Sigmoid colon (tissue), 4 donors: ENCODE results near the gene AMBN.

Experiments used
- EP300 ChIP-seq, 4 donors: sonication (generic); formaldehyde crosslinking; IDR thresholded peaks; one replicate each; pipeline ENCODE4 v1.6.1; 2017; ENCODE audit warnings: antibody characterized with exemption in 4 of 4
- POLR2AphosphoS5 ChIP-seq, 4 donors: sonication (generic); formaldehyde crosslinking; IDR thresholded peaks; one replicate each; pipeline ENCODE4 v1.6.1; 2017; ENCODE audit warnings: antibody characterized with exemption in 4 of 4
- TF ChIP-seq, protein P1 (sequence below), 4 experiments: fragments of 450-650 bp in 3 of 4; fragments of 200-600 bp in 1 of 4; IDR thresholded peaks; one replicate each; pipeline ENCODE4 v1.5.1; 2016 to 2019; ENCODE audit warnings: antibody characterized with exemption in 4 of 4, mild to moderate bottlenecking in 3 of 4, moderate library complexity in 2 of 4

DNA sequence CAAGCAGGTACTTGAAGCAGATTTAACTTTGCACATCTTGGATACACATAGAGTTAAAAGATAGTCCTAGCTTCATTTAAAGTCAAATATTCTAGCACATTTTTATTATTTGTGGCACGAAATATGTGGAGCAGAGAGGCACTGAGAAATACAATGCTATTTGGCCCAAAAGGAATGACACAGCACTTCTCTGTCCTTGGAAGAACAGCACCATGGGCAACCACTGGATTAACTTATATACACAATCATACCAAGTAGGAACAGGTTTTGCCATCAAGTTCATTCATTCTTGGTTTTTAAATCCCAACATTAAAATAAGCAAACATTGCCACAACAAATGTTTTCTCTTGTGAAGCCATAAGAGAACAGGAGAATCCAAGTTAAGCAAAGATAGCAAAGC is 35.6 kb downstream of the AMBN start:
- TF ChIP-seq, protein P1, sequence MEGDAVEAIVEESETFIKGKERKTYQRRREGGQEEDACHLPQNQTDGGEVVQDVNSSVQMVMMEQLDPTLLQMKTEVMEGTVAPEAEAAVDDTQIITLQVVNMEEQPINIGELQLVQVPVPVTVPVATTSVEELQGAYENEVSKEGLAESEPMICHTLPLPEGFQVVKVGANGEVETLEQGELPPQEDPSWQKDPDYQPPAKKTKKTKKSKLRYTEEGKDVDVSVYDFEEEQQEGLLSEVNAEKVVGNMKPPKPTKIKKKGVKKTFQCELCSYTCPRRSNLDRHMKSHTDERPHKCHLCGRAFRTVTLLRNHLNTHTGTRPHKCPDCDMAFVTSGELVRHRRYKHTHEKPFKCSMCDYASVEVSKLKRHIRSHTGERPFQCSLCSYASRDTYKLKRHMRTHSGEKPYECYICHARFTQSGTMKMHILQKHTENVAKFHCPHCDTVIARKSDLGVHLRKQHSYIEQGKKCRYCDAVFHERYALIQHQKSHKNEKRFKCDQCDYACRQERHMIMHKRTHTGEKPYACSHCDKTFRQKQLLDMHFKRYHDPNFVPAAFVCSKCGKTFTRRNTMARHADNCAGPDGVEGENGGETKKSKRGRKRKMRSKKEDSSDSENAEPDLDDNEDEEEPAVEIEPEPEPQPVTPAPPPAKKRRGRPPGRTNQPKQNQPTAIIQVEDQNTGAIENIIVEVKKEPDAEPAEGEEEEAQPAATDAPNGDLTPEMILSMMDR (IDR thresholded peaks at IDR 0.05) = no peak
- TF ChIP-seq POLR2AphosphoS5 (IDR thresholded peaks at IDR 0.05) = no peak
- no peak for TF ChIP-seq EP300 (IDR thresholded peaks at IDR 0.05)
